Neutrophil (primary cell): ENCODE data around the gene DUSP8.
"Not testable (repeated sequence)": the region's sequence is repeated elsewhere in the genome, so short reads cannot be mapped to it uniquely, and the experiment has no call there.

ENCODE experiments used
- H3K27ac ChIP-seq: fragments of 200-600 bp; sonication (generic); 2 replicates; pipeline ENCODE4 v1.5.1; 2016; ENCODE audit warnings: mild to moderate bottlenecking, moderate library complexity
- H3K27me3 ChIP-seq: fragments of 200-600 bp; sonication (generic); 2 replicates; pipeline ENCODE4 v1.6.0; 2016; ENCODE audit warnings: mild to moderate bottlenecking
- H3K36me3 ChIP-seq: fragments of 200-600 bp; sonication (generic); 2 replicates; pipeline ENCODE4 v1.5.1; 2017
- H3K4me1 ChIP-seq, 2 experiments: fragments of 200-600 bp in 1 of 2; sonication (generic) in 1 of 2; 1 replicate in 1 of 2; 2 replicates in 1 of 2; pipeline versions ENCODE4 v1.5.1 to v1.6.1; 2013 to 2016; ENCODE audit warnings: low read depth in 1 of 2, low read length in 1 of 2, mild to moderate bottlenecking in 1 of 2, moderate library complexity in 1 of 2; ENCODE audit not compliant: control insufficient read depth in 1 of 2, insufficient read depth in 1 of 2
- H3K4me3 ChIP-seq, 2 experiments: fragments of 200-600 bp in 1 of 2; sonication (generic) in 1 of 2; 1 replicate in 1 of 2; 2 replicates in 1 of 2; pipeline ENCODE4 v1.5.1; 2013 to 2016; ENCODE audit warnings: low read depth in 1 of 2, low read length in 1 of 2, mild to moderate bottlenecking in 1 of 2, moderate library complexity in 1 of 2
- H3K9me3 ChIP-seq: fragments of 200-600 bp; sonication (generic); 2 replicates; pipeline ENCODE4 v1.5.1; 2016
- TF ChIP-seq, protein P1 (sequence below): fragments of 200-600 bp; sonication (generic); IDR thresholded peaks from 2 replicates; pipeline ENCODE4 v1.5.1; 2016; ENCODE audit warnings: antibody characterized with exemption

The DUSP8 gene

DNA sequence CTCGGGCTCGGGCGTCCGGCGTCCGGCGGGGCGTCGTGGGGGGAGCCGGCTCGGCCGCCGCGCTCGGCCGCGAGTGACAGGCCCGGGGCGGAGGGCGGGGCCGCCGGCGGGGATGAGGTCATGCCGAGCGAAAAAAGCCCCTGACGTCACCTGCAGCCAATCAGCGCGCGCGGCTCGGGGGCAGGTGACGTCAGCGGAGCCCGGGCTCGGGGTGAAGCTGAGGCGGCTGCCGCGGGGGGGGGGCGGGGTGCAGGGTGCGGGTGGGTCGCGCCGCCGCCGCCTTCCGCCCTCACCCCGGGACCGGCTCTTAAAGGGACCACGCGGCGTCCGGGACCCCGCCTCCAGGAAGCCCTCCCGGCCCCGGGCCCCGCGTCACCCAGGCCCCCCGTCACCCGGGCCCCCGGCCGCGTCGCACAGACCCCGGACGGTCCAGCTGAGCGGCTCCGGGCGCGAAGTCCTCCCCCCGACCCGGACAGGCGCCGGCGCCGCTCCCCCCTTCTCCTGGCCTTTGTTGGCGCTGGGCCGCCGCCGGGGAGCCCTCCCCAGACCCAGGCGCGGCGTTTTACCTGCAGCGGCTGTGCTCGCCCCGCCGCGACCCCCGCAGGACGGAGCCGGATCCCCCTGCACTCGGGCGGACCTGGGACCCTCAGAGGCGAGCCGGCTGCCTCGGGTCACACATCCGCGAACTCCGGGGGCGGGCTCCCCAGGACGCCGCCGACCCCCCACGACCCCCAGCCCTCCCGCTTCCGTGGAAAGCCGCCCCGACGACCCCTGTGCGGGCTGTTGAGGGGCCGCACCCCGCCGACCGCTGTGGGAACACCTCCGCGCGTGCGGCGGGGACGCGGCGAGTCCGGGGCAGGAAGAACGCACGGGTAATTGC, at the start of gene DUSP8:
DUSP8 (minus strand) TSS at position 75 of the 880 bp plus-strand sequence. CDS start 6,445 bp downstream, outside the sequence.
- peaks cover 0 to 14% of the 10 kb centered on the region in 2 experiments for H3K4me1 ChIP-seq
- H3K4me3 ChIP-seq: peak within 1 kb of the TSS in 1 of 2 experiments; percentile 36
- H3K9me3 ChIP-seq: no peaks in the 10 kb centered on the region
- no peaks in the 10 kb centered on the region for H3K36me3 ChIP-seq
- TF ChIP-seq, protein P1, sequence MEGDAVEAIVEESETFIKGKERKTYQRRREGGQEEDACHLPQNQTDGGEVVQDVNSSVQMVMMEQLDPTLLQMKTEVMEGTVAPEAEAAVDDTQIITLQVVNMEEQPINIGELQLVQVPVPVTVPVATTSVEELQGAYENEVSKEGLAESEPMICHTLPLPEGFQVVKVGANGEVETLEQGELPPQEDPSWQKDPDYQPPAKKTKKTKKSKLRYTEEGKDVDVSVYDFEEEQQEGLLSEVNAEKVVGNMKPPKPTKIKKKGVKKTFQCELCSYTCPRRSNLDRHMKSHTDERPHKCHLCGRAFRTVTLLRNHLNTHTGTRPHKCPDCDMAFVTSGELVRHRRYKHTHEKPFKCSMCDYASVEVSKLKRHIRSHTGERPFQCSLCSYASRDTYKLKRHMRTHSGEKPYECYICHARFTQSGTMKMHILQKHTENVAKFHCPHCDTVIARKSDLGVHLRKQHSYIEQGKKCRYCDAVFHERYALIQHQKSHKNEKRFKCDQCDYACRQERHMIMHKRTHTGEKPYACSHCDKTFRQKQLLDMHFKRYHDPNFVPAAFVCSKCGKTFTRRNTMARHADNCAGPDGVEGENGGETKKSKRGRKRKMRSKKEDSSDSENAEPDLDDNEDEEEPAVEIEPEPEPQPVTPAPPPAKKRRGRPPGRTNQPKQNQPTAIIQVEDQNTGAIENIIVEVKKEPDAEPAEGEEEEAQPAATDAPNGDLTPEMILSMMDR: no peak
- H3K27ac ChIP-seq: no peak within 1 kb of the TSS
- peaks cover 94% of the 10 kb centered on the region for H3K27me3 ChIP-seq

- H3K4me1 ChIP-seq: no peaks in the 10 kb centered on the region
- no peak overlapping the region for H3K27ac ChIP-seq
- no peaks in the 10 kb centered on the region for H3K36me3 ChIP-seq
- TF ChIP-seq, protein P1: no peak
- H3K4me3 ChIP-seq: no peak overlapping the region
- no peaks in the 10 kb centered on the region for H3K9me3 ChIP-seq
- H3K27me3 ChIP-seq: peaks cover 15% of the 10 kb centered on the region
Measured at GRCh38 chr11:1619449-1619848, 47.4 kb upstream of the DUSP8 start.

- Histone ChIP-seq H3K4me3 (no peak overlapping the region), H3K27me3 (peaks cover 15% of the 10 kb centered on the region), H3K9me3 (no peaks in the 10 kb centered on the region), H3K27ac (no peak overlapping the region), H3K4me1 (no peaks in the 10 kb centered on the region), H3K36me3 (no peaks in the 10 kb centered on the region)
- TF ChIP-seq, protein P1: no peak
Measured at GRCh38 chr11:1618231-1618630, 46.2 kb upstream of the DUSP8 start.

DNA sequence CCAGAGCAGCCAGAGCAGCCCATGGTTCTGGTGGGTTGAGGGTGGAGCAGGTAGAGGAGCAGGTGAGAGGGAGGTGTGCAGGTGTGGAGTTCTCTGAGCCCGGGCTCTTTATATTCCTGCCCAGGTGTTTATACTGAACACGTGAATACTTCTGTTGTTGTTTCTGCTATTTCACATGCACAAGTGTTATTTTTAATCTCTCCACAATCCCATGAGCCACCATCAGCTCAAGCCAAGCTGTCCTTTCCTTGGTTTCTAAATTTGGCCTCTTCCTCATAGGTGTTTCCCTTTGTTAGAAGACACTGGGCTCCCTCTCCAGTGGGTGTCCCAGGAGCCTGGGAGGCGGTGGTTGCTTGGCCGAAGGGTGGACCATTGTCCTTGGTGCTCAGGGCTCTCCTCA, 36.3 kb upstream of the DUSP8 start, which contains the start of gene KRTAP5-3:
KRTAP5-3 (minus strand) TSS at position 101 of the 400 bp plus-strand sequence; CDS start at position 23, 78 bp downstream.
- Histone ChIP-seq H3K36me3 (no peaks in the 10 kb centered on the region), H3K4me3 (no peak within 1 kb of the TSS), H3K27ac (no peak within 1 kb of the TSS), H3K27me3 (peaks cover 51% of the 10 kb centered on the region), H3K9me3 (no peaks in the 10 kb centered on the region), H3K4me1 (no peaks in the 10 kb centered on the region)
- TF ChIP-seq, protein P1: no peak

- peaks cover 55% of the 10 kb centered on the region for H3K27me3 ChIP-seq
- H3K9me3 ChIP-seq, H3K36me3 ChIP-seq: not testable (repeated sequence)
Measured at GRCh38 chr11:1607901-1608300, 35.8 kb upstream of the DUSP8 start.

GRCh38 chr11:1607156-1607845, 35.2 kb upstream of the DUSP8 start:
- H3K27ac ChIP-seq, H3K9me3 ChIP-seq, H3K4me3 ChIP-seq, H3K36me3 ChIP-seq, H3K4me1 ChIP-seq: not testable (repeated sequence)
- H3K27me3 ChIP-seq: peaks cover 61% of the 10 kb centered on the region

More at GRCh38 chr11:1607901-1608300, 35.8 kb upstream of the DUSP8 start:
- not testable (repeated sequence) for H3K4me3 ChIP-seq, H3K27ac ChIP-seq, H3K4me1 ChIP-seq

DNA sequence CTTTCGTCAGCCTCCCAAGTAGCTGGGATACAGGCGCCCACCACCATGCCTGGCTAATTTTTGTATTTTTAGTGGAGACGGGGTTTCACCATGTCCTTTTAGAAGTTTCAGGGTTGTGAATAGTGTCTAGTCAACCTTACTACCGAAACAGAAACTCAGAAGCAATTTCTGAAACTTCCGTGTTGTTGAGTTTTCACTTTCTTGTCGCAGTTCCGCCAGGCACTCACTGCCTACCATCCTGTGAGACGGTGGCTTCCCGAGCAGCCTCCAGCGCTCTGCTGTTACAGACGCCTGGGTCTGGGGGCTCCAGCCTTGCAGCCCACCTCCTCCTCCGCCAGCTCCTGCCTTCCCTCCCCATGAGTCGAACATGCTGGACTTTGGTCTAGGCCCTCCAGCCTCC, 33.9 kb upstream of the DUSP8 start:
- H3K4me1 ChIP-seq, H3K27ac ChIP-seq, H3K4me3 ChIP-seq, H3K9me3 ChIP-seq, H3K36me3 ChIP-seq: not testable (repeated sequence)
- H3K27me3 ChIP-seq: peaks cover 67% of the 10 kb centered on the region
